ENCODE measurements around the gene PARM1.

GRCh38 chr4:75036046-75036830 is 103.3 kb downstream of the PARM1 start:
- TF ChIP-seq, protein P1, sequence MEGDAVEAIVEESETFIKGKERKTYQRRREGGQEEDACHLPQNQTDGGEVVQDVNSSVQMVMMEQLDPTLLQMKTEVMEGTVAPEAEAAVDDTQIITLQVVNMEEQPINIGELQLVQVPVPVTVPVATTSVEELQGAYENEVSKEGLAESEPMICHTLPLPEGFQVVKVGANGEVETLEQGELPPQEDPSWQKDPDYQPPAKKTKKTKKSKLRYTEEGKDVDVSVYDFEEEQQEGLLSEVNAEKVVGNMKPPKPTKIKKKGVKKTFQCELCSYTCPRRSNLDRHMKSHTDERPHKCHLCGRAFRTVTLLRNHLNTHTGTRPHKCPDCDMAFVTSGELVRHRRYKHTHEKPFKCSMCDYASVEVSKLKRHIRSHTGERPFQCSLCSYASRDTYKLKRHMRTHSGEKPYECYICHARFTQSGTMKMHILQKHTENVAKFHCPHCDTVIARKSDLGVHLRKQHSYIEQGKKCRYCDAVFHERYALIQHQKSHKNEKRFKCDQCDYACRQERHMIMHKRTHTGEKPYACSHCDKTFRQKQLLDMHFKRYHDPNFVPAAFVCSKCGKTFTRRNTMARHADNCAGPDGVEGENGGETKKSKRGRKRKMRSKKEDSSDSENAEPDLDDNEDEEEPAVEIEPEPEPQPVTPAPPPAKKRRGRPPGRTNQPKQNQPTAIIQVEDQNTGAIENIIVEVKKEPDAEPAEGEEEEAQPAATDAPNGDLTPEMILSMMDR (IDR thresholded peaks at IDR 0.05; ENCODE audit: low read length): no peak
- TF ChIP-seq EZH2 (IDR thresholded peaks at IDR 0.05; ENCODE audit: borderline replicate concordance, low read length): no peak

All from OCI-LY1 (cell line).